ENCODE measurements around the gene TOP1.

DNA sequence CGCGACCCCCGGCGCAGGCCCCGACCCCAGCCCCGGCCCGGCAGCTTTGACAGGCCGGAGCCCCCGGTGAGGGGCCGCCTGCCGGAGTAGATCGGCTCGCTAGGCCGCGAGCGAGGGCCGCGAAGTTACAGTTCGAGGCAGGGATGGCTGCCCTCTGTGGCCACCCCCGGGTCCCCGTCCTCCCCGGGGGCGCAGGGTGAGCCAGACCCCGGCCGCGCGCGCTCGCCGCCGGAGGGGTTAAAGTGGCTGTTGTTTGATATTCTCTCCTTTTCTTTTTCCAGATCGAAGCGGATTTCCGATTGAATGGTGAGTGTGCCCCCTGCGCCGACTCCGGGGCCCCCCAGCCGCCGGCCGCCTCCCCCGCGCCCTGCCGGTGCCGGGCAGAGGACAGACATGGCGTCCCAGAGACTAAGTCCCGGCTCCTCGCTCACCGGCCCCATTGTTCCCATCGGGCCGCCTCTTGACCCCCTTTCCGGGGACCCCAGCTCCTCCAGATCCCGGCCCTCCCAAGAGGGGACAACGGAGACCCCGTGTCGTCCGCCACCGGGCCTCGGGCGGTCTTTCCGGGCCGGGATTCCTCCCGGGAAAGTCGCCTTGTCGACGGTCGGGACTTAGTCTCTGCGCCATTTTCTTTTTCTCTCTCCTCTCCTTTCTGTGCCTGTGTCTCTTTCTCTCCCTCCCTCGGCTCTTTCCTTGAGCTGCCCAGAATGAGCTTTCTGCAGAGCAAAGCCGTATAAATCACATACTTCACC, 704 bp downstream of the TOP1 start:
- TF ChIP-seq BHLHE40 (IDR thresholded peaks at IDR 0.05; ENCODE audit: borderline replicate concordance) (no peak), FOXK2 (IDR thresholded peaks at IDR 0.05) (no peak), FOXM1 (IDR thresholded peaks at IDR 0.05; ENCODE audit: borderline replicate concordance) (no peak), TARDBP (IDR thresholded peaks at IDR 0.05) (no peak), SP1 (IDR thresholded peaks at IDR 0.05) (no peak), SUZ12 (IDR thresholded peaks at IDR 0.05) (no peak), ELF4 (IDR thresholded peaks at IDR 0.05) (no peak), NFRKB (IDR thresholded peaks at IDR 0.05) (no peak), L3MBTL2 (conservative IDR thresholded peaks at IDR 0.05) (no peak), FOXA1 (IDR thresholded peaks at IDR 0.05) (no peak)
- TF ChIP-seq, protein P1, sequence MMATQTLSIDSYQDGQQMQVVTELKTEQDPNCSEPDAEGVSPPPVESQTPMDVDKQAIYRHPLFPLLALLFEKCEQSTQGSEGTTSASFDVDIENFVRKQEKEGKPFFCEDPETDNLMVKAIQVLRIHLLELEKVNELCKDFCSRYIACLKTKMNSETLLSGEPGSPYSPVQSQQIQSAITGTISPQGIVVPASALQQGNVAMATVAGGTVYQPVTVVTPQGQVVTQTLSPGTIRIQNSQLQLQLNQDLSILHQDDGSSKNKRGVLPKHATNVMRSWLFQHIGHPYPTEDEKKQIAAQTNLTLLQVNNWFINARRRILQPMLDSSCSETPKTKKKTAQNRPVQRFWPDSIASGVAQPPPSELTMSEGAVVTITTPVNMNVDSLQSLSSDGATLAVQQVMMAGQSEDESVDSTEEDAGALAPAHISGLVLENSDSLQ (IDR thresholded peaks at IDR 0.05): no peak
